Neural progenitor cell (in vitro differentiated cells): Measurements from ENCODE around the gene SEC14L6. TPM values are rescaled to one million over a fixed set of nuclear protein-coding genes. Genes with fewer than 3 reads are reported as not detected.

Source experiments
- DNase-seq: peaks from one replicate; pipeline ENCODE4 v3.0.0-alpha.2; 2016; ENCODE audit warnings: low spot score
- H2AFZ ChIP-seq: fragments of 200-600 bp; sonication (generic); replicated peaks from 2 replicates; pipeline ENCODE4 v1.6.1; 2016; ENCODE audit warnings: antibody characterized with exemption
- H3F3A ChIP-seq: fragments of 200-600 bp; sonication (generic); 2 replicates; pipeline ENCODE4 v1.6.1; 2016; ENCODE audit warnings: antibody characterized with exemption, low read depth
- H3K27ac ChIP-seq: fragments of 200-600 bp; sonication (generic); 2 replicates; pipeline ENCODE4 v1.5.1; 2016; ENCODE audit warnings: mild to moderate bottlenecking
- H3K27me3 ChIP-seq: fragments of 200-600 bp; sonication (generic); 2 replicates; pipeline ENCODE4 v1.6.1; 2016; ENCODE audit warnings: mild to moderate bottlenecking, moderate library complexity
- H3K36me3 ChIP-seq: fragments of 200-600 bp; sonication (generic); 2 replicates; pipeline ENCODE4 v1.5.1; 2016
- H3K4me1 ChIP-seq: fragments of 200-600 bp; sonication (generic); 2 replicates; pipeline ENCODE4 v1.6.1; 2016; ENCODE audit warnings: mixed run types
- H3K4me2 ChIP-seq: fragments of 200-600 bp; sonication (generic); 2 replicates; pipeline ENCODE4 v1.6.1; 2016
- H3K4me3 ChIP-seq: fragments of 200-600 bp; sonication (generic); 2 replicates; pipeline ENCODE4 v1.5.1; 2016
- H3K79me2 ChIP-seq: fragments of 200-600 bp; sonication (generic); 2 replicates; pipeline ENCODE4 v1.6.1; 2016; ENCODE audit warnings: low read depth
- H3K9ac ChIP-seq: fragments of 200-600 bp; sonication (generic); 2 replicates; pipeline ENCODE4 v1.6.1; 2016
- H3K9me3 ChIP-seq: fragments of 200-600 bp; sonication (generic); 2 replicates; pipeline ENCODE4 v1.5.1; 2016; ENCODE audit warnings: low read depth
- H4K20me1 ChIP-seq: fragments of 200-600 bp; sonication (generic); 2 replicates; pipeline ENCODE4 v1.6.1; 2016; ENCODE audit warnings: low read depth
- H3K27ac Mint-ChIP-seq: 3 replicates; pipeline ENCODE4 v1.8.0; 2021; ENCODE audit warnings: mixed read lengths
- H3K27me3 Mint-ChIP-seq: 2 replicates; pipeline ENCODE4 v1.8.0; 2022; ENCODE audit warnings: low read depth, mild to moderate bottlenecking, inconsistent platforms, moderate library complexity, mixed read lengths; ENCODE audit not compliant: insufficient read depth
- H3K36me3 Mint-ChIP-seq: 3 replicates; pipeline ENCODE4 v1.8.0; 2021; ENCODE audit warnings: mixed read lengths
- H3K4me1 Mint-ChIP-seq: 3 replicates; pipeline ENCODE4 v1.8.0; 2021; ENCODE audit warnings: mixed read lengths
- H3K4me3 Mint-ChIP-seq: 3 replicates; pipeline ENCODE4 v1.8.0; 2021; ENCODE audit warnings: mild to moderate bottlenecking, moderate library complexity, mixed read lengths
- H3K9me3 Mint-ChIP-seq: 3 replicates; pipeline ENCODE4 v1.8.0; 2020; ENCODE audit warnings: mixed read lengths
- EZH2 ChIP-seq: fragments of 200-600 bp; sonication (generic); IDR thresholded peaks from 2 replicates; pipeline ENCODE4 v1.6.1; 2017; ENCODE audit warnings: antibody characterized with exemption, mild to moderate bottlenecking, moderate library complexity
- EZH2phosphoT487 ChIP-seq: fragments of 200-600 bp; sonication (generic); IDR thresholded peaks from 2 replicates; pipeline ENCODE4 v1.6.1; 2017; ENCODE audit warnings: antibody characterized with exemption
- total RNA-seq: library from RNA; depleted of rRNA; stranded (reverse); fragments of >200 nt; gene quantifications from 2 replicates; pipeline ENCODE4 v1.2.3, GENCODE V29; 2015; ENCODE audit warnings: low replicate concordance
- TF ChIP-seq, protein P1 (sequence below): fragments of 200-600 bp; sonication (generic); IDR thresholded peaks from 2 replicates; pipeline ENCODE4 v1.5.1; 2017; ENCODE audit warnings: antibody characterized with exemption, mild to moderate bottlenecking

SEC14L6 gene
- total RNA-seq, 1 donor from 2014 or later: 2.4 TPM

DNA sequence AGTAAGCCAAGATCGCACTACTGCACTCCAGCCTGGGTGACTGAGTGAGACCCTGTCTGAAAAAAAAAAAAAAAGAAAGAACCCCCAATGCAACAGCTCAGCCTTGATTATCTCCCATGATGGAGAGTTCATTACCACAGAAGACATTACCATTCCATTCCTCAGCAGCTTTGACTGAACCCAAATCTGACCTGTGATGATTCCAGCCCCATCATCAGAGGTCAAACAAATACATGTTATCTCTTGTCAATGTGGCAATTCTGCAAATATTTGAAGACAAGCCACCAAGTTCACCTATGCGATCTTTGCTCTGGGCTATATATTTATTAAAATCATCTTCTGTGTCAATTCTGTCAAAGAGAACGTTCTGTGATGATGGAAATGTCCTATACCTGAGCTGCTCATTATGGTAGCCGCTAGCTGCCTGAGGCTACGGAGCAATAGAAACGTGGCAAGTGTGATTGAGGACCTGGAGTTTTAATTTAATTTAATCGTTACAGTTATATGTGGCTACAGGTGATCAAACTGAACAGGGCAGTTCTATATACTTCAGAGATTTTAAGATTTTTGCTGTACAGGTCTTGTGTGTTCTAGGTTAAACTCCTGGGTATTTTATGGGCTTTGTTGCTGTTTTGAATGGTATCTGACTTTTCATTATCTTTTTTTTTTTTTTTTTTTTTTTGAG lies 48.9 kb downstream of the SEC14L6 start:
- Histone ChIP-seq H3K4me1 (no peaks in the 10 kb centered on the region), H3K27me3 (no peaks in the 10 kb centered on the region), H3K9ac (no peak overlapping the region), H2AFZ (no peak overlapping the region), H3K36me3 (no peaks in the 10 kb centered on the region), H3F3A (no peaks in the 10 kb centered on the region), H3K4me2 (no peak overlapping the region), H4K20me1 (no peaks in the 10 kb centered on the region), H3K79me2 (no peaks in the 10 kb centered on the region), H3K4me3 (no peak overlapping the region), H3K27ac (no peak overlapping the region), H3K9me3 (no peaks in the 10 kb centered on the region)
- no peaks in the 10 kb centered on the region for H3K36me3 Mint-ChIP-seq
- TF ChIP-seq EZH2phosphoT487: no peak
- TF ChIP-seq, protein P1, sequence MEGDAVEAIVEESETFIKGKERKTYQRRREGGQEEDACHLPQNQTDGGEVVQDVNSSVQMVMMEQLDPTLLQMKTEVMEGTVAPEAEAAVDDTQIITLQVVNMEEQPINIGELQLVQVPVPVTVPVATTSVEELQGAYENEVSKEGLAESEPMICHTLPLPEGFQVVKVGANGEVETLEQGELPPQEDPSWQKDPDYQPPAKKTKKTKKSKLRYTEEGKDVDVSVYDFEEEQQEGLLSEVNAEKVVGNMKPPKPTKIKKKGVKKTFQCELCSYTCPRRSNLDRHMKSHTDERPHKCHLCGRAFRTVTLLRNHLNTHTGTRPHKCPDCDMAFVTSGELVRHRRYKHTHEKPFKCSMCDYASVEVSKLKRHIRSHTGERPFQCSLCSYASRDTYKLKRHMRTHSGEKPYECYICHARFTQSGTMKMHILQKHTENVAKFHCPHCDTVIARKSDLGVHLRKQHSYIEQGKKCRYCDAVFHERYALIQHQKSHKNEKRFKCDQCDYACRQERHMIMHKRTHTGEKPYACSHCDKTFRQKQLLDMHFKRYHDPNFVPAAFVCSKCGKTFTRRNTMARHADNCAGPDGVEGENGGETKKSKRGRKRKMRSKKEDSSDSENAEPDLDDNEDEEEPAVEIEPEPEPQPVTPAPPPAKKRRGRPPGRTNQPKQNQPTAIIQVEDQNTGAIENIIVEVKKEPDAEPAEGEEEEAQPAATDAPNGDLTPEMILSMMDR: no peak
- no peak for TF ChIP-seq EZH2
- no peaks in the 10 kb centered on the region for H3K9me3 Mint-ChIP-seq
- no peak overlapping the region for H3K27ac Mint-ChIP-seq
- H3K4me3 Mint-ChIP-seq: no peak overlapping the region
- no peak for DNase-seq
- H3K4me1 Mint-ChIP-seq: no peaks in the 10 kb centered on the region
- peaks cover 8% of the 10 kb centered on the region for H3K27me3 Mint-ChIP-seq

DNA sequence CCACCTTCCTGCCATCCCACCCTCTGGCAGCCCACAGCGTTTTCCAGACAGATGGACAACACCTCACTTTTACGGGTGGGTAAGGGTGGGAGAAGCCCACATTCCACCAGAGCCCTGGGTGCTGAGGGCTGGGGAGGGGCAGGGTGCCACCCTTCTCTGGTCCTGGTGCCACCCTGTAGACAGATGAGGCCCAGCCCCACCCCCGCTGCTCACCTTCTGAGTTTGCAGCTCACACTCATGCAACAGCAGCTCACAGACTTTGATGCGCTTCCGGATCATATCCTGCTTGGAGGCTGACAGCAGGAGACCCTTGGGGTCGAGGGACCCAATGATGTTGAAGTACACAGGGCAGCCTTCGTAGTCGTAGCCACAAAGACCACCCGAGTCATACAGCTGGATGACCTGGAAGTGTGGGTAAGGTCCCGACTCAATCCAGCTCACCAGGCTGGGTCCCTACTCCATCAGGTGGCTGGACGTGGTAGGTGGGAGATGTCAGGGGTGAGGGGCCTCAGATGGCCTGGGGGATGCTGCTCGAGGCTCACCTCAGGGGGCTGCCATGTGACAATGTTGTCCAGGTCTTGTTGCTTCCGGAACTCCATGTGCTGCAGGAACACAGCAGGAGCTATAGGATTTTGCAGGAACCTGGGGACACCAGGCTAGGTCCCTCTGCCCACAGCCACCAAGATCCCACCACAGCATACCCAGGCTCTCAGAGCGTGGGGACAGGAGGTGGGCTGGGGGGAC lies 51.3 kb downstream of the SEC14L6 start:
- no peak overlapping the region for H3K4me3 Mint-ChIP-seq
- H3K36me3 Mint-ChIP-seq: no peaks in the 10 kb centered on the region
- no peak overlapping the region for H3K4me3 ChIP-seq
- H3K9ac ChIP-seq: no peak overlapping the region
- no peak overlapping the region for H3K27ac Mint-ChIP-seq
- H3K27ac ChIP-seq: no peak overlapping the region
- no peak overlapping the region for H2AFZ ChIP-seq
- H4K20me1 ChIP-seq: no peaks in the 10 kb centered on the region
- H3K79me2 ChIP-seq: no peaks in the 10 kb centered on the region
- no peaks in the 10 kb centered on the region for H3F3A ChIP-seq
- H3K27me3 Mint-ChIP-seq: peaks cover 10% of the 10 kb centered on the region
- no peaks in the 10 kb centered on the region for H3K27me3 ChIP-seq
- TF ChIP-seq EZH2phosphoT487: no peak
- TF ChIP-seq, protein P1: no peak
- no peak for TF ChIP-seq EZH2
- no peak overlapping the region for H3K4me2 ChIP-seq
- H3K36me3 ChIP-seq: no peaks in the 10 kb centered on the region
- H3K9me3 Mint-ChIP-seq: no peaks in the 10 kb centered on the region
- no peaks in the 10 kb centered on the region for H3K4me1 ChIP-seq
- no peaks in the 10 kb centered on the region for H3K9me3 ChIP-seq
- no peak for DNase-seq
- no peaks in the 10 kb centered on the region for H3K4me1 Mint-ChIP-seq

DNA sequence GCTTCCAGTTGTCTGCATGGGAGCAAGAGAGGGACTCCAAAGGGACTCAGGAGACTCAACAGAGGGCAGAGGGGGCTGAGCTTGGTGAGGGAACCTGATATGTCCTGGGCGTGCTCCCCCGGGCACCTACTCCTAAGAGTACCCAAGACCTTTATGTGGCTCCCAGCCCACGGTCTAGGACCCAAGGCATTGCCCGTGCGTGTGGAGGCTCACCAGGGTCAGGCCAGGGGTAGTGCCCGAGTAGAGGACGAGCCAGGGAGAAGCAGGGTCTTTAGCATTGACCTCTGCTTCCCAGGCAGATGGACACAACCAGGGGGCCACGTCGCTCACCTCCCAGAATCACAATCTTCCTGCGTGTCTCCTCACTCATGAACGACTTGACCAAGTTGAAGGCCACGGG lies 54.4 kb downstream of the SEC14L6 start:
- TF ChIP-seq EZH2 (no peak), EZH2phosphoT487 (no peak)
- TF ChIP-seq, protein P1: no peak
- Histone ChIP-seq H3K4me2 (no peak overlapping the region), H3K36me3 (no peaks in the 10 kb centered on the region), H2AFZ (no peak overlapping the region), H3K9ac (no peak overlapping the region), H4K20me1 (no peaks in the 10 kb centered on the region), H3K79me2 (no peaks in the 10 kb centered on the region), H3K27ac (no peak overlapping the region), H3K27me3 (no peaks in the 10 kb centered on the region), H3K4me3 (no peak overlapping the region), H3F3A (no peaks in the 10 kb centered on the region), H3K9me3 (no peaks in the 10 kb centered on the region), H3K4me1 (no peaks in the 10 kb centered on the region)
- DNase-seq: no peak
- H3K4me3 Mint-ChIP-seq: no peak overlapping the region
- H3K36me3 Mint-ChIP-seq: no peaks in the 10 kb centered on the region
- H3K27ac Mint-ChIP-seq: no peak overlapping the region
- no peaks in the 10 kb centered on the region for H3K9me3 Mint-ChIP-seq
- H3K4me1 Mint-ChIP-seq: no peaks in the 10 kb centered on the region
- H3K27me3 Mint-ChIP-seq: peaks cover 11% of the 10 kb centered on the region
